SK-N-SH (cell line): Measurements from ENCODE around the gene HAGH. TPM values are rescaled to one million over a fixed set of nuclear protein-coding genes. Genes with fewer than 3 reads are reported as not detected.
A peak's percentile ranks its signal among the peaks of the same experiment; 100 is the strongest.

ENCODE experiments used
- CTCF ChIA-PET: fragments of 300-600, 350-600 bp; formaldehyde crosslinking; extraction: SDS; loops from one replicate; lab custom pipeline; 2021; lab: Yijun Ruan, JAX
- POLR2A ChIA-PET: fragments of 350-600 bp; sonication (Branson Sonifier 250); formaldehyde crosslinking; extraction: SDS; loops from one replicate; lab custom pipeline; 2020; ENCODE audit warnings: antibody characterized with exemption, inconsistent platforms; lab: Yijun Ruan, JAX
- DNase-seq: peaks from one replicate; pipeline ENCODE4 v3.0.0; 2012
- H2AFZ ChIP-seq: fragments of 200-600 bp; sonication (generic); 2 replicates; pipeline ENCODE4 v1.8.1; 2016; ENCODE audit warnings: antibody characterized with exemption, mild to moderate bottlenecking, low read depth
- H3F3A ChIP-seq: fragments of 200-600 bp; sonication (generic); replicated peaks from 2 replicates; pipeline ENCODE3; 2016; ENCODE audit warnings: antibody characterized with exemption, mild to moderate bottlenecking; ENCODE audit not compliant: insufficient read depth
- H3K27ac ChIP-seq, 2 experiments: fragments of 200-500 bp in 1 of 2; fragments of 200-600 bp in 1 of 2; sonication (Bioruptor generic) in 1 of 2; sonication (generic), shearing (Covaris generic) in 1 of 2; 2 replicates each; pipeline versions ENCODE4 v1.5.1 to v1.6.1; 2014 to 2016; ENCODE audit warnings: low read depth in 2 of 2, inconsistent platforms in 1 of 2, low read length in 1 of 2, mild to moderate bottlenecking in 1 of 2, mixed read lengths in 1 of 2
- H3K27me3 ChIP-seq: fragments of 200-600 bp; sonication (generic), shearing (Covaris generic); 2 replicates; pipeline ENCODE4 v1.6.1; 2016; ENCODE audit warnings: mixed run types; ENCODE audit not compliant: insufficient read depth
- H3K36me3 ChIP-seq, 2 experiments: fragments of 200-500 bp in 1 of 2; fragments of 200-600 bp in 1 of 2; sonication (Bioruptor generic) in 1 of 2; sonication (generic) in 1 of 2; replicated peaks in 1 of 2; 2 replicates each; pipeline versions ENCODE3 to v1.5.1; 2014 to 2016; ENCODE audit warnings: low read length in 1 of 2, mild to moderate bottlenecking in 1 of 2; ENCODE audit not compliant: insufficient read depth in 2 of 2, control insufficient read depth in 1 of 2
- H3K4me1 ChIP-seq, 2 experiments: fragments of 200-500 bp in 1 of 2; fragments of 200-600 bp in 1 of 2; sonication (Bioruptor generic) in 1 of 2; sonication (generic), shearing (Covaris generic) in 1 of 2; 2 replicates each; pipeline versions ENCODE4 v1.5.1 to v1.6.1; 2014 to 2016; ENCODE audit warnings: low read depth in 1 of 2, low read length in 1 of 2, mixed run types in 1 of 2; ENCODE audit not compliant: insufficient read depth in 2 of 2, control insufficient read depth in 1 of 2
- H3K4me2 ChIP-seq: fragments of 200-600 bp; sonication (generic), shearing (Covaris generic); 2 replicates; pipeline ENCODE4 v1.6.1; 2017; ENCODE audit warnings: mixed run types
- H3K4me3 ChIP-seq, 2 experiments: fragments of 200-500 bp in 1 of 2; fragments of 200-600 bp in 1 of 2; sonication (Bioruptor generic) in 1 of 2; sonication (generic), shearing (Covaris generic) in 1 of 2; 2 replicates each; pipeline versions ENCODE4 v1.5.1 to v1.8.1; 2014 to 2016; ENCODE audit warnings: low read depth in 2 of 2, inconsistent platforms in 1 of 2, low read length in 1 of 2, mild to moderate bottlenecking in 1 of 2, mixed read lengths in 1 of 2, moderate library complexity in 1 of 2
- H3K79me2 ChIP-seq: fragments of 200-600 bp; sonication (generic); 2 replicates; pipeline ENCODE4 v1.8.1; 2017; ENCODE audit warnings: mild to moderate bottlenecking; ENCODE audit not compliant: insufficient read depth
- H3K9ac ChIP-seq: fragments of 200-600 bp; sonication (generic); 2 replicates; pipeline ENCODE4 v1.6.1; 2017; ENCODE audit warnings: mixed run types
- H3K9me2 ChIP-seq: fragments of 200-600 bp; sonication (generic); 2 replicates; pipeline ENCODE4 v1.6.1; 2017; ENCODE audit warnings: mixed run types
- H3K9me3 ChIP-seq: fragments of 200-600 bp; sonication (generic); 2 replicates; pipeline ENCODE4 v1.6.1; 2017; ENCODE audit warnings: mixed run types, mild to moderate bottlenecking, moderate library complexity
- H4K20me1 ChIP-seq: fragments of 200-600 bp; sonication (generic); 2 replicates; pipeline ENCODE4 v1.6.1; 2017; ENCODE audit warnings: mild to moderate bottlenecking, mixed run types; ENCODE audit not compliant: insufficient read depth
- CTCF ChIP-seq: fragments of 200-600 bp; sonication (generic); IDR thresholded peaks from 2 replicates; pipeline ENCODE4 v1.6.1; 2017; ENCODE audit warnings: antibody characterized with exemption, mild to moderate bottlenecking, moderate library complexity
- EZH2phosphoT487 ChIP-seq: fragments of 200-600 bp; sonication (generic); IDR thresholded peaks from 2 replicates; pipeline ENCODE4 v1.6.1; 2017; ENCODE audit warnings: low read depth, mixed run types, mild to moderate bottlenecking, antibody characterized with exemption, moderate library complexity, borderline replicate concordance
- FOSL2 ChIP-seq: IDR thresholded peaks from 2 replicates; pipeline ENCODE4 v1.4.0; 2012; ENCODE audit warnings: low read depth, mild to moderate bottlenecking, moderate library complexity, borderline replicate concordance
- GABPA ChIP-seq: IDR thresholded peaks from 2 replicates; pipeline ENCODE4 v1.4.0; 2012; ENCODE audit warnings: low read depth, mild to moderate bottlenecking
- MAX ChIP-seq: IDR thresholded peaks from 2 replicates; pipeline ENCODE4 v1.4.0; 2012; ENCODE audit warnings: low read depth
- MEF2A ChIP-seq: IDR thresholded peaks from 2 replicates; pipeline ENCODE4 v1.4.0; 2012; ENCODE audit warnings: low read depth, borderline replicate concordance
- NRF1 ChIP-seq: IDR thresholded peaks from 2 replicates; pipeline ENCODE4 v1.6.1; 2012; ENCODE audit warnings: low read depth, mild to moderate bottlenecking, low read length
- RAD21 ChIP-seq: IDR thresholded peaks from 2 replicates; pipeline ENCODE4 v1.6.1; 2012; ENCODE audit warnings: mild to moderate bottlenecking, low read length
- REST ChIP-seq: IDR thresholded peaks from 2 replicates; pipeline ENCODE4 v1.6.1; 2012; ENCODE audit warnings: mild to moderate bottlenecking, low read depth, low read length, moderate library complexity
- SMC3 ChIP-seq: IDR thresholded peaks from 2 replicates; pipeline ENCODE4 v1.6.1; 2012; ENCODE audit warnings: low read depth, low read length, improper control_type of control experiment
- WGBS: methylation state at CpG from one replicate; pipeline ENCODE4 v1.1.6; 2017; ENCODE audit warnings: low lambda C conversion rate; 5-methylcytosine and 5-hydroxymethylcytosine counted together
- polyA plus RNA-seq, 3 experiments: library from polyadenylated mRNA; depleted of rRNA; stranded (reverse); fragments of >200 nt; gene quantifications; 2 replicates each; pipeline ENCODE4 v1.2.3, GENCODE V29; 2012

Gene HAGH
- polyA plus RNA-seq, 1 of the 3 experiments (the other 2 are of a cell fraction) = 138 TPM

- POLR2A ChIA-PET = no interaction called here
- CTCF ChIA-PET = interaction anchor here (0.7 to 12.8 kb wide), 6 partner anchors 38 to 92 kb away, joined by 3 to 137 read pairs (median 4); no protein-coding TSS in a partner anchor
- Histone ChIP-seq H3K4me1 (no peaks in the 10 kb centered on the region; a peak in 2 of 4 replicates), H3K9ac (no peak overlapping the region), H3K27me3 (no peaks in the 10 kb centered on the region; the same call in 1 of the 2 replicates), H3K4me3 (no peak overlapping the region), H3K4me2 (no peak overlapping the region), H3K79me2 (no peaks in the 10 kb centered on the region), H4K20me1 (no peaks in the 10 kb centered on the region), H3K27ac (no peak overlapping the region), H3K9me3 (no peaks in the 10 kb centered on the region), H3F3A (no peaks in the 10 kb centered on the region), H3K36me3 (no peaks in the 10 kb centered on the region), H2AFZ (no peak overlapping the region), H3K9me2 (no peaks in the 10 kb centered on the region)
- WGBS = 78% methylated on average over 6 of the region's 6 CpGs
- TF ChIP-seq MAX = no peak
- TF ChIP-seq NRF1 = no peak
- no peak for TF ChIP-seq REST
- no peak for TF ChIP-seq MEF2A
- no peak for TF ChIP-seq GABPA
- DNase-seq = no peak
Observed at GRCh38 chr16:1865902-1866690, 39.5 kb upstream of the HAGH start.

GRCh38 chr16:1863681-1864460, 37.2 kb upstream of the HAGH start:
- WGBS = 18% methylated on average over 4 of the region's 4 CpGs

More at GRCh38 chr16:1863681-1864460, 37.2 kb upstream of the HAGH start:
- POLR2A ChIA-PET = no interaction called here
- no peaks in the 10 kb centered on the region for H3K79me2 ChIP-seq
- no peaks in the 10 kb centered on the region for H3K9me3 ChIP-seq
- TF ChIP-seq CTCF = peak; percentile 60
- TF ChIP-seq FOSL2 = no peak
- TF ChIP-seq RAD21 = peak; percentile 70
- no peak for TF ChIP-seq EZH2phosphoT487
- TF ChIP-seq SMC3 = peak; percentile 37
- H4K20me1 ChIP-seq = no peaks in the 10 kb centered on the region
- H3K27me3 ChIP-seq = no peaks in the 10 kb centered on the region; the same call in 1 of the 2 replicates
- H3K36me3 ChIP-seq = no peaks in the 10 kb centered on the region
- H3F3A ChIP-seq = no peaks in the 10 kb centered on the region
- H3K4me2 ChIP-seq = no peak overlapping the region
- no peak overlapping the region for H3K9ac ChIP-seq
- CTCF ChIA-PET = interaction anchor here (0.7 to 12.8 kb wide), 21 partner anchors 11 to 367 kb away, joined by 3 to 137 read pairs (median 5); no protein-coding TSS in a partner anchor
- no peak overlapping the region for H3K4me3 ChIP-seq
- H3K9me2 ChIP-seq = no peaks in the 10 kb centered on the region
- peak; percentile 44 for DNase-seq
- H3K27ac ChIP-seq = no peak overlapping the region
- no peaks in the 10 kb centered on the region; a peak in 1 of 4 replicates for H3K4me1 ChIP-seq
- no peak overlapping the region for H2AFZ ChIP-seq
